ENCODE data around the gene FAM9B. TPM values are rescaled to one million over a fixed set of nuclear protein-coding genes. Genes with fewer than 3 reads are reported as not detected.

FAM9B gene
- total RNA-seq, 1 donor = not detected

- H3K27me3 ChIP-seq (ENCODE audit: insufficient read depth, low read length) = no peaks in the 10 kb centered on the region
- no peaks in the 10 kb centered on the region for H3K36me3 ChIP-seq (ENCODE audit: insufficient read depth, low read length)
- no peaks in the 10 kb centered on the region for H3K79me2 ChIP-seq (ENCODE audit: insufficient read depth, low read length)
- no peak overlapping the region for H2AFZ ChIP-seq (ENCODE audit: low read length)
- no peaks in the 10 kb centered on the region for H3K4me1 ChIP-seq (ENCODE audit: insufficient read depth, low read length)
- no peak overlapping the region for H3K4me2 ChIP-seq (ENCODE audit: insufficient read depth, low read length)
- H4K20me1 ChIP-seq (ENCODE audit: insufficient read depth, low read length) = no peaks in the 10 kb centered on the region
- no peak for DNase-seq (ENCODE audit: insufficient read length, low spot score, missing footprints)
- H3K9me3 ChIP-seq (ENCODE audit: low read depth, low read length) = no peaks in the 10 kb centered on the region
- TF ChIP-seq CTCF (IDR thresholded peaks at IDR 0.05; ENCODE audit: extremely low read depth, low read depth, low read length) = no peak
- H3K4me3 ChIP-seq (ENCODE audit: insufficient read depth, low read length) = no peak overlapping the region
- no peak overlapping the region for H3K27ac ChIP-seq (ENCODE audit: low read depth, low read length)
Measured at GRCh38 chrX:9055354-9055753, 21.4 kb upstream of the FAM9B start.

- H3K9me3 ChIP-seq (ENCODE audit: low read depth, low read length) = no peaks in the 10 kb centered on the region
- H3K4me3 ChIP-seq (ENCODE audit: insufficient read depth, low read length) = no peak overlapping the region
- no peaks in the 10 kb centered on the region for H3K79me2 ChIP-seq (ENCODE audit: insufficient read depth, low read length)
- DNase-seq (ENCODE audit: insufficient read length, low spot score, missing footprints) = no peak
- H4K20me1 ChIP-seq (ENCODE audit: insufficient read depth, low read length) = no peaks in the 10 kb centered on the region
- H3K27ac ChIP-seq (ENCODE audit: low read depth, low read length) = no peak overlapping the region
- TF ChIP-seq CTCF (IDR thresholded peaks at IDR 0.05; ENCODE audit: extremely low read depth, low read depth, low read length) = no peak
- no peaks in the 10 kb centered on the region for H3K36me3 ChIP-seq (ENCODE audit: insufficient read depth, low read length)
- no peaks in the 10 kb centered on the region for H3K27me3 ChIP-seq (ENCODE audit: insufficient read depth, low read length)
- no peaks in the 10 kb centered on the region for H3K4me1 ChIP-seq (ENCODE audit: insufficient read depth, low read length)
- H2AFZ ChIP-seq (ENCODE audit: low read length) = no peak overlapping the region
- no peak overlapping the region for H3K4me2 ChIP-seq (ENCODE audit: insufficient read depth, low read length)
Measured at GRCh38 chrX:9052081-9052480, 18.2 kb upstream of the FAM9B start.

DNA sequence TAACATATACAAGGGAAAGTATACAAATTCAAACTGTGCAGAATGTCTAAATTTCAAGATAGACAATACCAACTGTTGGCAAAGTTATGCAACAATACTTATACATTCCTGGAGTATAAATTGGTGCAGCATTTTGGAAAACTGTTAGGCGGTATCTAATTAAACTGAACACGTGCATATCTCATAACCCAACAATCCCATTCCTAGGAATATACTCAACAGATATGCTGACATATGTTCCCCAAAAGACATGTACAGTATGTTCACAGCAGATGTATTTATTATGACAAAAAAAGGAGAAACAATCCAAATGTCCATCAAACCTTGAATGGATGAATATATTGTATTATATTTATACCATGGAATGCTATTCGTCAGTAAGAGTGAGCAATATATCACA is 16.4 kb upstream of the FAM9B start:
- TF ChIP-seq CTCF (IDR thresholded peaks at IDR 0.05; ENCODE audit: extremely low read depth, low read depth, low read length) = no peak
- Histone ChIP-seq H4K20me1 (ENCODE audit: insufficient read depth, low read length) (no peaks in the 10 kb centered on the region), H3K79me2 (ENCODE audit: insufficient read depth, low read length) (no peaks in the 10 kb centered on the region), H3K4me2 (ENCODE audit: insufficient read depth, low read length) (no peak overlapping the region), H3K27ac (ENCODE audit: low read depth, low read length) (no peak overlapping the region), H3K4me1 (ENCODE audit: insufficient read depth, low read length) (no peaks in the 10 kb centered on the region), H3K4me3 (ENCODE audit: insufficient read depth, low read length) (no peak overlapping the region), H3K9me3 (ENCODE audit: low read depth, low read length) (no peaks in the 10 kb centered on the region), H2AFZ (ENCODE audit: low read length) (no peak overlapping the region), H3K36me3 (ENCODE audit: insufficient read depth, low read length) (no peaks in the 10 kb centered on the region), H3K27me3 (ENCODE audit: insufficient read depth, low read length) (no peaks in the 10 kb centered on the region)
- DNase-seq (ENCODE audit: insufficient read length, low spot score, missing footprints) = no peak

- Histone ChIP-seq H3K4me1 (ENCODE audit: insufficient read depth, low read length) (no peaks in the 10 kb centered on the region), H3K4me2 (ENCODE audit: insufficient read depth, low read length) (no peak overlapping the region), H3K9me3 (ENCODE audit: low read depth, low read length) (no peaks in the 10 kb centered on the region), H3K79me2 (ENCODE audit: insufficient read depth, low read length) (no peaks in the 10 kb centered on the region), H3K27ac (ENCODE audit: low read depth, low read length) (no peak overlapping the region), H3K36me3 (ENCODE audit: insufficient read depth, low read length) (no peaks in the 10 kb centered on the region), H3K4me3 (ENCODE audit: insufficient read depth, low read length) (no peak overlapping the region), H4K20me1 (ENCODE audit: insufficient read depth, low read length) (no peaks in the 10 kb centered on the region), H3K27me3 (ENCODE audit: insufficient read depth, low read length) (no peaks in the 10 kb centered on the region), H2AFZ (ENCODE audit: low read length) (no peak overlapping the region)
- no peak for TF ChIP-seq CTCF (IDR thresholded peaks at IDR 0.05; ENCODE audit: extremely low read depth, low read depth, low read length)
- no peak for DNase-seq (ENCODE audit: insufficient read length, low spot score, missing footprints)
Measured at GRCh38 chrX:9048801-9049200, 14.9 kb upstream of the FAM9B start.
